Thoracic aorta (tissue), 2 donors: ENCODE results near the gene EARS2. TPM values are rescaled to one million over a fixed set of nuclear protein-coding genes. Genes with fewer than 3 reads are reported as not detected.

ENCODE experiments used
- ATAC-seq: fragments of 150-250 bp; one replicate; pipeline ENCODE4 v1.8.0; 2017; ENCODE audit warnings: low read depth; ENCODE audit not compliant: insufficient number of reproducible peaks, low FRiP score
- DNase-seq: peaks from one replicate; pipeline ENCODE4 v3.0.0-alpha.2; 2020; ENCODE audit warnings: low spot score
- H3K27ac ChIP-seq, 2 donors: fragments of 200-600 bp; sonication (generic); 1 replicate in 1 of 2; 2 replicates in 1 of 2; pipeline ENCODE4 v1.5.1; 2016; ENCODE audit warnings: mild to moderate bottlenecking in 2 of 2, moderate library complexity in 2 of 2
- H3K27me3 ChIP-seq: fragments of 200-600 bp; sonication (generic); replicated peaks from 2 replicates; pipeline ENCODE4 v1.6.0; 2016; ENCODE audit warnings: mild to moderate bottlenecking; ENCODE audit not compliant: insufficient read depth
- H3K36me3 ChIP-seq: fragments of 200-600 bp; sonication (generic); one replicate; pipeline ENCODE4 v1.5.1; 2016
- H3K4me1 ChIP-seq, 2 donors: fragments of 200-600 bp; sonication (generic); 1 replicate in 1 of 2; 2 replicates in 1 of 2; pipeline versions ENCODE4 v1.5.1 to v1.6.0; 2016; ENCODE audit warnings: low read depth in 2 of 2, mild to moderate bottlenecking in 1 of 2; ENCODE audit not compliant: control insufficient read depth in 1 of 2
- H3K4me3 ChIP-seq: fragments of 200-600 bp; sonication (generic); 2 replicates; pipeline ENCODE4 v1.5.1; 2016; ENCODE audit warnings: mild to moderate bottlenecking
- H3K9me3 ChIP-seq: fragments of 200-600 bp; sonication (generic); 2 replicates; pipeline ENCODE4 v1.5.1; 2016
- CTCF ChIP-seq: fragments of 200-600 bp; sonication (generic); IDR thresholded peaks from one replicate; pipeline ENCODE4 v1.5.1; 2019; ENCODE audit warnings: antibody characterized with exemption
- total RNA-seq, 2 donors: library from RNA; depleted of rRNA; stranded (reverse); fragments of >200 nt; gene quantifications; one replicate each; pipeline versions ENCODE4 v1.1.0 to v1.2.3, GENCODE V29; 2016

The EARS2 gene
- total RNA-seq, 2 donors from 2014 or later: 26.3 to 29.8 TPM

GRCh38 chr16:23480257-23480656, 76.9 kb downstream of the EARS2 start:
- TF ChIP-seq CTCF: no peak
- Histone ChIP-seq H3K36me3 (peaks cover 71% of the 10 kb centered on the region), H3K4me1 (no peaks in the 10 kb centered on the region), H3K27ac (no peak overlapping the region), H3K4me3 (no peak overlapping the region), H3K9me3 (no peaks in the 10 kb centered on the region), H3K27me3 (no peaks in the 10 kb centered on the region)
- ATAC-seq (no peak), DNase-seq (no peak)

- no peak for TF ChIP-seq CTCF
- no peaks in the 10 kb centered on the region for H3K9me3 ChIP-seq
- DNase-seq: no peak
- no peak overlapping the region for H3K4me3 ChIP-seq
- H3K4me1 ChIP-seq: no peaks in the 10 kb centered on the region
- H3K36me3 ChIP-seq: peaks cover 74% of the 10 kb centered on the region
- H3K27me3 ChIP-seq: no peaks in the 10 kb centered on the region
- ATAC-seq: no peak
- H3K27ac ChIP-seq: no peak overlapping the region
These were observed 78.0 kb downstream of the EARS2 start for GRCh38 chr16:23479138-23479537.

- Histone ChIP-seq H3K27me3 (no peaks in the 10 kb centered on the region), H3K27ac (no peak overlapping the region), H3K36me3 (peaks cover 78% of the 10 kb centered on the region), H3K4me3 (no peak overlapping the region), H3K9me3 (no peaks in the 10 kb centered on the region), H3K4me1 (no peaks in the 10 kb centered on the region)
- no peak for ATAC-seq
- TF ChIP-seq CTCF: no peak
- no peak for DNase-seq
These were observed 78.6 kb downstream of the EARS2 start for GRCh38 chr16:23478566-23478965.

- H3K4me1 ChIP-seq: no peaks in the 10 kb centered on the region
- no peak overlapping the region for H3K4me3 ChIP-seq
- DNase-seq (no peak), ATAC-seq (no peak)
- no peaks in the 10 kb centered on the region for H3K9me3 ChIP-seq
- TF ChIP-seq CTCF: no peak
- no peaks in the 10 kb centered on the region for H3K27me3 ChIP-seq
- peaks cover 56% of the 10 kb centered on the region for H3K36me3 ChIP-seq
- no peak overlapping the region for H3K27ac ChIP-seq
These were observed 80.9 kb downstream of the EARS2 start for GRCh38 chr16:23476289-23476688.

Other genes starting within 250 kb of the EARS2 start
- 10 to 100 TPM; 27.8 to 37.6 TPM for gene COG7, start 104.2 kb downstream of the EARS2 start, total RNA-seq
- gene GGA2, start 46.9 kb downstream of the EARS2 start, total RNA-seq: 10 to 100 TPM; 61.7 to 61.9 TPM
- gene UBFD1, start 377 bp upstream of the EARS2 start, total RNA-seq: 10 to 100 TPM; 56.0 to 84.9 TPM
- 10 to 100 TPM; 48.7 to 63.1 TPM for gene NDUFAB1, start 39.0 kb upstream of the EARS2 start, total RNA-seq
- 10 to 100 TPM in 1 of 2 donors, 1 to 10 TPM in 1; 5.1 to 14.2 TPM for gene PALB2, start 84.0 kb upstream of the EARS2 start, total RNA-seq
- gene DCTN5, start 84.1 kb upstream of the EARS2 start, total RNA-seq: 10 to 100 TPM; 23.5 to 38.3 TPM
- gene PLK1, start 121.5 kb upstream of the EARS2 start, total RNA-seq: 1 to 10 TPM; 1.2 to 7.2 TPM
- gene ERN2, start 155.9 kb upstream of the EARS2 start, total RNA-seq: 1 to 10 TPM in 1 of 2 donors, not detected in 1; 3.2 TPM
- gene CHP2, start 197.7 kb upstream of the EARS2 start, total RNA-seq: not detected